Astrocyte (in vitro differentiated cells and primary cell): ENCODE data around the gene C1orf141. TPM values are rescaled to one million over a fixed set of nuclear protein-coding genes. Genes with fewer than 3 reads are reported as not detected.

Experiments
- DNase-seq: peaks from one replicate; pipeline ENCODE4 v3.0.0-alpha.2; 2010; ENCODE audit warnings: low read depth
- FAIRE-seq: peaks from 2 replicates; lab custom pipeline; 2011; peaks lifted over from hg19 to GRCh38; lab: Jason Lieb, UNC
- H2AFZ ChIP-seq: 2 replicates; pipeline ENCODE4 v1.6.0; 2012; ENCODE audit warnings: low read depth, low read length, inconsistent platforms
- H3K27ac ChIP-seq: 2 replicates; pipeline ENCODE4 v1.5.1; 2011; ENCODE audit warnings: low read depth, low read length, inconsistent platforms
- H3K27me3 ChIP-seq: 2 replicates; pipeline ENCODE4 v1.6.0; 2011; ENCODE audit warnings: low read length, inconsistent platforms; ENCODE audit not compliant: insufficient read depth
- H3K36me3 ChIP-seq: 2 replicates; pipeline ENCODE4 v1.5.1; 2011; ENCODE audit warnings: low read length, inconsistent platforms; ENCODE audit not compliant: insufficient read depth
- H3K4me1 ChIP-seq: 2 replicates; pipeline ENCODE4 v1.5.1; 2011; ENCODE audit warnings: low read length, inconsistent platforms; ENCODE audit not compliant: insufficient read depth
- H3K4me2 ChIP-seq: 2 replicates; pipeline ENCODE4 v1.6.0; 2012; ENCODE audit warnings: low read length, inconsistent platforms
- H3K4me3 ChIP-seq: 2 replicates; pipeline ENCODE4 v1.5.1; 2011; ENCODE audit warnings: low read depth, mild to moderate bottlenecking, low read length, inconsistent platforms; ENCODE audit not compliant: insufficient read depth
- H3K79me2 ChIP-seq: 2 replicates; pipeline ENCODE4 v1.6.0; 2012; ENCODE audit warnings: mild to moderate bottlenecking, low read length, inconsistent platforms; ENCODE audit not compliant: insufficient read depth
- H3K9ac ChIP-seq: 2 replicates; pipeline ENCODE4 v1.6.0; 2012; ENCODE audit warnings: mild to moderate bottlenecking, low read length, inconsistent platforms
- H3K9me3 ChIP-seq: 2 replicates; pipeline ENCODE4 v1.5.1; 2012; ENCODE audit warnings: low read depth, mild to moderate bottlenecking, low read length, inconsistent platforms; ENCODE audit not compliant: insufficient read depth
- H4K20me1 ChIP-seq: 2 replicates; pipeline ENCODE4 v1.6.0; 2012; ENCODE audit warnings: low read length, inconsistent platforms; ENCODE audit not compliant: insufficient read depth
- H3K27ac Mint-ChIP-seq: one replicate; pipeline ENCODE4 v1.8.0; 2021; ENCODE audit warnings: mild to moderate bottlenecking, mixed read lengths; ENCODE audit not compliant: unreplicated experiment
- H3K27me3 Mint-ChIP-seq: one replicate; pipeline ENCODE4 v1.8.0; 2021; ENCODE audit warnings: low read depth, mixed read lengths; ENCODE audit not compliant: unreplicated experiment
- H3K36me3 Mint-ChIP-seq: one replicate; pipeline ENCODE4 v1.8.0; 2021; ENCODE audit warnings: low read depth, mixed read lengths; ENCODE audit not compliant: unreplicated experiment
- H3K4me1 Mint-ChIP-seq: one replicate; pipeline ENCODE4 v1.8.0; 2021; ENCODE audit warnings: low read depth, mixed read lengths; ENCODE audit not compliant: unreplicated experiment
- H3K4me3 Mint-ChIP-seq: one replicate; pipeline ENCODE4 v1.8.0; 2021; ENCODE audit warnings: mild to moderate bottlenecking, moderate library complexity, mixed read lengths; ENCODE audit not compliant: unreplicated experiment
- H3K9me3 Mint-ChIP-seq: one replicate; pipeline ENCODE4 v1.8.0; 2021; ENCODE audit warnings: mild to moderate bottlenecking, mixed read lengths; ENCODE audit not compliant: unreplicated experiment
- CTCF ChIP-seq: IDR thresholded peaks from 2 replicates; pipeline ENCODE4 v1.5.1; 2011; ENCODE audit warnings: low read depth, mild to moderate bottlenecking, inconsistent platforms, low read length, moderate library complexity; ENCODE audit not compliant: insufficient read depth
- EZH2 ChIP-seq: IDR thresholded peaks from 2 replicates; pipeline ENCODE4 v1.6.1; 2012; ENCODE audit warnings: mild to moderate bottlenecking, low read length, inconsistent platforms; ENCODE audit not compliant: insufficient read depth
- total RNA-seq: library from RNA; stranded (reverse); gene quantifications from 2 replicates; pipeline ENCODE4 v1.2.1, GENCODE V29; 2021

Gene C1orf141
- total RNA-seq, 1 donor from 2014 or later: not detected

DNA sequence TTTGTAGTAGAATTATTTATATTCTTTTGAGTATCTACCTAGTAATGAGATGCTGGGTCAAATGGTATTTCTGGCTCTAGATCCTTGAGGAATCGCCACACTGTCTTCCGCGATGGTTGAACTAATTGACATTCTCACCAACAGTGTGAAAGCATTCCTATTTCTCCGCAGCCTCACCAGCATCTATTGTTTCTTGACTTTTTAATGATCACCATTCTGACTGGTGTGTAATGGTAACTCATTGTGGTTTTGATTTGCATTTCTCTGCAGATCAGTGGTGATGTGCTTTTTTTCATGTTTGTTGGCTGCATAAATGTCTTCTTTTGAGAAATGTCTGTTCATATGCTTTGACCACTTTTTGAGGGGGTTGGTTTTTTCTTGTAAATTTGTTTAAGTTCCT is 16.2 kb upstream of the C1orf141 start:
- H3K4me1 ChIP-seq: no peaks in the 10 kb centered on the region
- no peak overlapping the region for H3K4me3 Mint-ChIP-seq
- DNase-seq (no peak), FAIRE-seq (no peak)
- H3K36me3 ChIP-seq: no peaks in the 10 kb centered on the region
- no peak overlapping the region for H3K9ac ChIP-seq
- H3K9me3 Mint-ChIP-seq: no peaks in the 10 kb centered on the region
- no peaks in the 10 kb centered on the region for H3K79me2 ChIP-seq
- H3K27ac ChIP-seq: no peak overlapping the region
- no peaks in the 10 kb centered on the region for H3K27me3 ChIP-seq
- H3K4me1 Mint-ChIP-seq: no peaks in the 10 kb centered on the region
- H2AFZ ChIP-seq: no peak overlapping the region
- H4K20me1 ChIP-seq: no peaks in the 10 kb centered on the region
- no peak for TF ChIP-seq EZH2
- TF ChIP-seq CTCF: no peak
- H3K27me3 Mint-ChIP-seq: peaks cover 11% of the 10 kb centered on the region
- H3K4me3 ChIP-seq: no peak overlapping the region
- H3K36me3 Mint-ChIP-seq: no peaks in the 10 kb centered on the region
- no peak overlapping the region for H3K4me2 ChIP-seq
- H3K27ac Mint-ChIP-seq: no peak overlapping the region
- H3K9me3 ChIP-seq: no peaks in the 10 kb centered on the region

GRCh38 chr1:67149179-67149770 is 14.5 kb upstream of the C1orf141 start:
- Histone ChIP-seq H3K27me3 (no peaks in the 10 kb centered on the region), H3K4me3 (no peak overlapping the region), H3K4me1 (no peaks in the 10 kb centered on the region), H3K9ac (no peak overlapping the region), H2AFZ (peak overlapping the region; percentile 50), H3K4me2 (peak overlapping the region; percentile 13), H3K9me3 (no peaks in the 10 kb centered on the region), H3K79me2 (no peaks in the 10 kb centered on the region), H3K27ac (no peak overlapping the region), H4K20me1 (no peaks in the 10 kb centered on the region), H3K36me3 (no peaks in the 10 kb centered on the region)
- Mint-ChIP-seq H3K36me3 (no peaks in the 10 kb centered on the region), H3K9me3 (no peaks in the 10 kb centered on the region), H3K27ac (peak overlapping the region; percentile 73), H3K4me1 (no peaks in the 10 kb centered on the region), H3K27me3 (peaks cover 8% of the 10 kb centered on the region), H3K4me3 (no peak overlapping the region)
- FAIRE-seq (peak; percentile 37), DNase-seq (peak; percentile 68)
- no peak for TF ChIP-seq EZH2
- TF ChIP-seq CTCF: peak; percentile 76

DNA sequence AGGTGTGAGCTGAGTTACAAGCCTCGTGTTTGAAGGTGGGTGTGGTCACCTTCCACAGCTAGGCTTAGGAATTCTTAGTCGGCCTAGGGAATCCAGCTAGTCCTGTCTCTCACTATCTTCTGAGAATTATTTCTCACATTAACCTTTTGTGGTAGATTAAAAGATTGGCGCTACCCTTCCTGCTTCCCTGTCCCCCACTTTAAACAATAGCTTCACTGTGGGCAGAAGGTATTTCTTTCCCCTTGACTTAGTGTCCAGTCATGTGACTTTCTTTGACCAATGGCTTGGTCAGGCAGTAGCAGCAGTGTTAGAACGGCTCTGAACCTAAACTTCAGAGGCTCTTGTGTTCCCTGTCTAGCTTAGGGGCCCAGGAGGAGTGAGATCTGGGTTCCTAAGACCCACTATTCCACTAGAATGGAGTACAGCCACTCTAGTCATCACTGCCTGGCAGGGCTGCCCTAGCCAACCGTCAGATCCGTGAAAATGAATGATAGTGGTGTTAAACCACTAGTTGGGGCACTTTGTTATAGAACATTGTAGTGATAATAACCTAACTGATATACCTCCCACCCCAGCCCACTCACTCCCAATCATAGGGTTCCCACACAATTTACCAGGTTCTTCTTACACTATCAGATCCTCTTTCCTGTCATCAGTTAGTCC is 13.9 kb upstream of the C1orf141 start:
- peak overlapping the region; percentile 73 for H3K27ac Mint-ChIP-seq

More for the DNA sequence above, 13.9 kb upstream of the C1orf141 start:
- Histone ChIP-seq H3K9ac (no peak overlapping the region), H3K79me2 (no peaks in the 10 kb centered on the region), H3K4me2 (peak overlapping the region; percentile 13), H3K36me3 (no peaks in the 10 kb centered on the region), H2AFZ (peak overlapping the region; percentile 50), H3K4me1 (no peaks in the 10 kb centered on the region), H3K9me3 (no peaks in the 10 kb centered on the region), H3K27ac (no peak overlapping the region), H3K4me3 (no peak overlapping the region), H3K27me3 (no peaks in the 10 kb centered on the region), H4K20me1 (no peaks in the 10 kb centered on the region)
- no peak for FAIRE-seq
- Mint-ChIP-seq H3K9me3 (no peaks in the 10 kb centered on the region), H3K4me1 (no peaks in the 10 kb centered on the region), H3K36me3 (no peaks in the 10 kb centered on the region), H3K4me3 (no peak overlapping the region), H3K27me3 (peaks cover 8% of the 10 kb centered on the region)
- TF ChIP-seq CTCF: no peak
- TF ChIP-seq EZH2: no peak
- no peak for DNase-seq
